Neuronal stem cell (in vitro differentiated cells): ENCODE data around the gene WDPCP.

Experiments
- DNase-seq: peaks from one replicate; pipeline ENCODE4 v3.0.0-alpha.2; 2013; ENCODE audit warnings: low spot score
- H2AFZ ChIP-seq: one replicate; pipeline ENCODE4 v1.6.1; 2013; ENCODE audit warnings: mild to moderate bottlenecking, low read length, inconsistent platforms
- H2AK5ac ChIP-seq: 2 replicates; pipeline ENCODE4 v1.6.1; 2013; ENCODE audit warnings: low read depth, mild to moderate bottlenecking, inconsistent platforms, low read length, moderate library complexity, mixed read lengths
- H2BK120ac ChIP-seq: 2 replicates; pipeline ENCODE4 v1.6.1; 2013; ENCODE audit warnings: low read depth, mild to moderate bottlenecking, inconsistent platforms, low read length, moderate library complexity, mixed read lengths
- H2BK12ac ChIP-seq: one replicate; pipeline ENCODE4 v1.6.1; 2013; ENCODE audit warnings: low read length, inconsistent platforms
- H2BK15ac ChIP-seq: 2 replicates; pipeline ENCODE4 v1.6.1; 2013; ENCODE audit warnings: mild to moderate bottlenecking, low read length, inconsistent platforms, mixed read lengths
- H2BK5ac ChIP-seq: one replicate; pipeline ENCODE4 v1.6.1; 2013; ENCODE audit warnings: inconsistent platforms, mild to moderate bottlenecking, low read length, moderate library complexity
- H3K14ac ChIP-seq: one replicate; pipeline ENCODE4 v1.6.1; 2013; ENCODE audit warnings: low read length, inconsistent platforms
- H3K18ac ChIP-seq: 2 replicates; pipeline ENCODE4 v1.6.1; 2013; ENCODE audit warnings: low read length, inconsistent platforms
- H3K23ac ChIP-seq: 2 replicates; pipeline ENCODE4 v1.6.1; 2013; ENCODE audit warnings: low read depth, mild to moderate bottlenecking, mixed read lengths, low read length, inconsistent platforms; ENCODE audit not compliant: poor library complexity
- H3K27ac ChIP-seq: replicated peaks from 3 replicates; pipeline ENCODE4 v1.5.1; 2013; ENCODE audit warnings: low read length, inconsistent platforms
- H3K27me3 ChIP-seq, 3 experiments: 2 replicates each; pipeline ENCODE4 v1.6.1; 2013; ENCODE audit warnings: low read length in 3 of 3, mild to moderate bottlenecking in 2 of 3, inconsistent platforms in 1 of 3, low read depth in 1 of 3, mixed read lengths in 1 of 3, moderate library complexity in 1 of 3; ENCODE audit not compliant: control insufficient read depth in 3 of 3, insufficient read depth in 3 of 3
- H3K36me3 ChIP-seq, 2 donors: replicated peaks in 1 of 2; 2 replicates each; pipeline ENCODE4 v1.6.1; 2013; ENCODE audit warnings: low read length in 2 of 2; ENCODE audit not compliant: control insufficient read depth in 2 of 2, insufficient read depth in 2 of 2
- H3K4ac ChIP-seq: 2 replicates; pipeline ENCODE4 v1.6.1; 2013; ENCODE audit warnings: inconsistent platforms, mild to moderate bottlenecking, low read length, moderate library complexity
- H3K4me1 ChIP-seq, 2 donors: 1 replicate in 1 of 2; 2 replicates in 1 of 2; pipeline ENCODE4 v1.6.1; 2013; ENCODE audit warnings: low read length in 2 of 2, low read depth in 1 of 2; ENCODE audit not compliant: control insufficient read depth in 2 of 2, insufficient read depth in 1 of 2
- H3K4me2 ChIP-seq: one replicate; pipeline ENCODE4 v1.6.1; 2013; ENCODE audit warnings: mild to moderate bottlenecking, low read length, inconsistent platforms; ENCODE audit not compliant: insufficient read depth, poor library complexity, severe bottlenecking
- H3K4me3 ChIP-seq, 2 donors: 2 replicates each; pipeline ENCODE4 v1.5.1; 2013; ENCODE audit warnings: low read length in 2 of 2, mild to moderate bottlenecking in 2 of 2, inconsistent platforms in 1 of 2, moderate library complexity in 1 of 2
- H3K79me1 ChIP-seq: one replicate; pipeline ENCODE4 v1.6.1; 2013; ENCODE audit warnings: low read depth, mild to moderate bottlenecking, inconsistent platforms, low read length, moderate library complexity
- H3K9ac ChIP-seq: one replicate; pipeline ENCODE4 v1.6.1; 2013; ENCODE audit warnings: mild to moderate bottlenecking, low read depth, low read length, inconsistent platforms; ENCODE audit not compliant: poor library complexity
- H3K9me3 ChIP-seq, 2 donors: replicated peaks in 1 of 2; 2 replicates each; pipeline versions ENCODE3 to v1.6.1; 2013; ENCODE audit warnings: low read length in 2 of 2, mild to moderate bottlenecking in 2 of 2, inconsistent platforms in 1 of 2, low read depth in 1 of 2, mixed read lengths in 1 of 2, moderate library complexity in 1 of 2; ENCODE audit not compliant: control insufficient read depth in 2 of 2, insufficient read depth in 1 of 2
- H4K8ac ChIP-seq: one replicate; pipeline ENCODE4 v1.6.1; 2013; ENCODE audit warnings: low read depth, mild to moderate bottlenecking, inconsistent platforms, low read length, moderate library complexity
- H4K91ac ChIP-seq: one replicate; pipeline ENCODE4 v1.6.1; 2013; ENCODE audit warnings: low read length, low read depth, mild to moderate bottlenecking, inconsistent platforms; ENCODE audit not compliant: poor library complexity
- WGBS, 2 donors: extraction: QIAGEN DNeasy Blood & Tissue Kit; methylation state at CpG; one replicate each; pipeline ENCODE4 v1.1.7; 2013; ENCODE audit warnings: missing lambda C conversion rate in 2 of 2, mixed read lengths in 1 of 2; ENCODE audit not compliant: insufficient read length in 2 of 2, insufficient replicate concordance in 1 of 2; ENCODE audit errors: extremely low coverage in 2 of 2; 5-methylcytosine and 5-hydroxymethylcytosine counted together

WDPCP gene

GRCh38 chr2:63538390-63538789 is 49.9 kb downstream of the WDPCP start:
- H2BK5ac ChIP-seq, result no peak overlapping the region
- H3K14ac ChIP-seq, result no peak overlapping the region
- H4K91ac ChIP-seq, result no peak overlapping the region
- no peak overlapping the region for H3K4ac ChIP-seq
- H2AK5ac ChIP-seq, result no peak overlapping the region
- no peak overlapping the region for H3K4me3 ChIP-seq
- H3K18ac ChIP-seq, result no peak overlapping the region
- H3K23ac ChIP-seq, result no peak overlapping the region
- H3K27ac ChIP-seq, result no peak overlapping the region
- H3K79me1 ChIP-seq, result no peaks in the 10 kb centered on the region
- no peaks in the 10 kb centered on the region for H3K36me3 ChIP-seq
- no peak overlapping the region for H4K8ac ChIP-seq
- no peak overlapping the region for H3K4me2 ChIP-seq
- no peaks in the 10 kb centered on the region for H3K4me1 ChIP-seq
- H3K9ac ChIP-seq, result no peak overlapping the region
- no peak for DNase-seq
- no peaks in the 10 kb centered on the region for H3K27me3 ChIP-seq
- H3K9me3 ChIP-seq, result no peaks in the 10 kb centered on the region
- no peak overlapping the region for H2AFZ ChIP-seq
- H2BK120ac ChIP-seq, result no peak overlapping the region
- no peak overlapping the region for H2BK12ac ChIP-seq
- no peak overlapping the region for H2BK15ac ChIP-seq

GRCh38 chr2:63537306-63537705 is 51.0 kb downstream of the WDPCP start:
- H2AK5ac ChIP-seq, result no peak overlapping the region
- no peaks in the 10 kb centered on the region for H3K36me3 ChIP-seq
- no peaks in the 10 kb centered on the region for H3K79me1 ChIP-seq
- no peaks in the 10 kb centered on the region for H3K27me3 ChIP-seq
- H2BK5ac ChIP-seq, result no peak overlapping the region
- H4K91ac ChIP-seq, result no peak overlapping the region
- no peak overlapping the region for H2BK15ac ChIP-seq
- H3K4me2 ChIP-seq, result no peak overlapping the region
- no peak overlapping the region for H2BK12ac ChIP-seq
- H4K8ac ChIP-seq, result no peak overlapping the region
- H3K27ac ChIP-seq, result no peak overlapping the region
- no peak overlapping the region for H2AFZ ChIP-seq
- no peak overlapping the region for H3K4me3 ChIP-seq
- no peaks in the 10 kb centered on the region for H3K4me1 ChIP-seq
- no peak overlapping the region for H3K18ac ChIP-seq
- no CpG with 5 or more reads among the region's 2 CpGs for WGBS, 2 donors
- no peak overlapping the region for H3K4ac ChIP-seq
- DNase-seq, result no peak
- H2BK120ac ChIP-seq, result no peak overlapping the region
- no peak overlapping the region for H3K14ac ChIP-seq
- H3K9ac ChIP-seq, result no peak overlapping the region
- no peaks in the 10 kb centered on the region for H3K9me3 ChIP-seq
- H3K23ac ChIP-seq, result no peak overlapping the region

- Histone ChIP-seq H4K91ac (no peak overlapping the region), H2AK5ac (no peak overlapping the region), H3K9me3 (peaks cover 4 to 5% of the 10 kb centered on the region in 2 donors), H3K4me2 (no peak overlapping the region), H2BK15ac (no peak overlapping the region), H3K79me1 (no peaks in the 10 kb centered on the region), H3K9ac (no peak overlapping the region), H2BK120ac (no peak overlapping the region), H2AFZ (no peak overlapping the region), H2BK12ac (no peak overlapping the region), H3K4ac (no peak overlapping the region), H4K8ac (no peak overlapping the region), H3K27me3 (no peaks in the 10 kb centered on the region), H3K4me3 (peak overlapping the region in 1 of 2 donors; percentile 58), H3K27ac (no peak overlapping the region), H3K14ac (no peak overlapping the region), H3K23ac (no peak overlapping the region), H3K36me3 (no peaks in the 10 kb centered on the region), H2BK5ac (no peak overlapping the region), H3K18ac (no peak overlapping the region), H3K4me1 (no peaks in the 10 kb centered on the region)
- no CpG with 5 or more reads among the region's 16 CpGs for WGBS, 2 donors
- DNase-seq, result no peak
Measured at GRCh38 chr2:63530704-63531279, 57.5 kb downstream of the WDPCP start.

- no peak overlapping the region for H4K91ac ChIP-seq
- H4K8ac ChIP-seq, result no peak overlapping the region
- H2BK15ac ChIP-seq, result no peak overlapping the region
- DNase-seq, result no peak
- H3K27ac ChIP-seq, result no peak overlapping the region
- H2BK5ac ChIP-seq, result no peak overlapping the region
- H3K18ac ChIP-seq, result no peak overlapping the region
- WGBS, 2 donors, result no CpG with 5 or more reads among the region's 3 CpGs
- no peak overlapping the region for H2AFZ ChIP-seq
- H2BK120ac ChIP-seq, result no peak overlapping the region
- H3K4ac ChIP-seq, result no peak overlapping the region
- no peak overlapping the region for H3K14ac ChIP-seq
- H3K27me3 ChIP-seq, result no peaks in the 10 kb centered on the region
- no peaks in the 10 kb centered on the region for H3K79me1 ChIP-seq
- H3K9ac ChIP-seq, result no peak overlapping the region
- H2AK5ac ChIP-seq, result no peak overlapping the region
- H3K23ac ChIP-seq, result no peak overlapping the region
- no peak overlapping the region for H3K4me2 ChIP-seq
- no peak overlapping the region for H2BK12ac ChIP-seq
- no peaks in the 10 kb centered on the region for H3K4me1 ChIP-seq
- H3K36me3 ChIP-seq, result no peaks in the 10 kb centered on the region
- peaks cover 4 to 9% of the 10 kb centered on the region in 2 donors for H3K9me3 ChIP-seq
- no peak overlapping the region for H3K4me3 ChIP-seq
Measured at GRCh38 chr2:63525905-63526304, 62.4 kb downstream of the WDPCP start.
